Measurements from ENCODE around the gene ACTMAP. TPM values are rescaled to one million over a fixed set of nuclear protein-coding genes. Genes with fewer than 3 reads are reported as not detected.
A peak's percentile ranks its signal among the peaks of the same experiment; 100 is the strongest.

The ACTMAP gene
- total and polyA plus RNA-seq, 2 of the 13 experiments (the other 11 are each of a cell fraction or from before 2014, with no cell fraction given) = 2.2 to 7.9 TPM

DNA sequence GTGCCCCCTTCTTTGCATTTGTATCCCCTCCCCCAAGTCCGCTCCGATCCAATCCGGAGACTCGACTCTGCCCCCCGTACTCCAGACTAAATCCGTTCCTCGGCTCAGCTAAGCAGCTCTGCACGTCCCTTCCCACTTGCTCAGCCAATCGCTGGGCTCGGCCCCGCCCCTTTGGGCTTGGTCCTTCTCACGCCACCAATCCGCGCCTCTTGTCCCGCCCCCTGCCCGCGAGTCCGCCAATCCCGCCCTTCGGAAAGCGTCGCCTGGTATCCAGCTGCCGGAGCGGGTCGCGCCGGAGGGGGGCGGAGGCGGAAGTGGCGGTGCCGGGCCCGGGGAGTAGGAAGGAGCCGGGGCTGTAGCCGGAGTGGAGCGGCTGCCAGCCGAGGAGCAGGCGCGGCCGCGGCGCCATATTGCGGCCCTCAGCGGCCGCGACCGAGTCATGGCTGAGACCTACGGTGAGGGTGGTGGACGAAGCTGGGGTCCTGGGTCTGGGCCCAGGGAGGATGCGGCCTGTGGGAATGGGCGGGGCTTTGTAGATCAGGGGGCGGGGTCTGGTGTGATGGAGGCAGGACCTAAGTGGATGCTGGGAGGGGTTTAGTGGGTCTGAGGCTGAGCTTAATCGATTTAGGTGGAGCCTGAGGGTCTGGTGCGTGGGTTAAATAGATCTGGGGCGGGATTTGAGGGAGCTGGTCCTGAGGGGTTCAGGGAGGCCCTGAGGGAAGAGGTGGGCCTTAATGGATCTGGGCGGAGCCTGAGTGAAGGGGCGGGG, 27.8 kb upstream of the ACTMAP start, which contains the start of gene RAB4B (continued):
- TF ChIP-seq EHMT2 (IDR thresholded peaks at IDR 0.05; ENCODE audit: borderline replicate concordance, low read depth, low read length) (no peak), TP53 (CRISPR knock-in tag; conservative IDR thresholded peaks at IDR 0.05) (no peak), ZNF354B (CRISPR knock-in tag; IDR thresholded peaks at IDR 0.05) (no peak), FOXJ3 (CRISPR knock-in tag; IDR thresholded peaks at IDR 0.05; ENCODE audit: borderline replicate concordance) (no peak), ZNF570 (CRISPR knock-in tag; IDR thresholded peaks at IDR 0.05; ENCODE audit: borderline replicate concordance) (no peak), PHF20 (CRISPR knock-in tag; IDR thresholded peaks at IDR 0.05) (peak; percentile 71), ZNF800 (CRISPR knock-in tag; IDR thresholded peaks at IDR 0.05) (no peak), ZNF496 (CRISPR knock-in tag; IDR thresholded peaks at IDR 0.05; ENCODE audit: insufficient replicate concordance) (no peak), ZNF232 (CRISPR knock-in tag; IDR thresholded peaks at IDR 0.05; ENCODE audit: borderline replicate concordance) (no peak), ZSCAN25 (CRISPR knock-in tag; IDR thresholded peaks at IDR 0.05) (0 out of 2 replicates have a peak, but pooled peaks have one; percentile 30), ARNT2 (CRISPR knock-in tag; IDR thresholded peaks at IDR 0.05; ENCODE audit: low read depth) (no peak), ATF1 (CRISPR knock-in tag; IDR thresholded peaks at IDR 0.05) (no peak), ZNF891 (CRISPR knock-in tag; IDR thresholded peaks at IDR 0.05) (peak; percentile 35; the same call in 1 of the 2 replicates), ZNF256 (CRISPR knock-in tag; conservative IDR thresholded peaks at IDR 0.05) (no peak), KDM1A (CRISPR knock-in tag; IDR thresholded peaks at IDR 0.05) (no peak), JUNB (CRISPR knock-in tag; IDR thresholded peaks at IDR 0.05; ENCODE audit: borderline replicate concordance) (no peak), HINFP (CRISPR knock-in tag; IDR thresholded peaks at IDR 0.05; ENCODE audit: low read depth) (no peak), RXRB (CRISPR knock-in tag; IDR thresholded peaks at IDR 0.05; ENCODE audit: borderline replicate concordance) (no peak; the same call in 1 of the 2 replicates), ZHX1 (CRISPR knock-in tag; IDR thresholded peaks at IDR 0.05; ENCODE audit: low read depth) (no peak), MEIS2 (CRISPR knock-in tag; IDR thresholded peaks at IDR 0.05) (no peak), ZEB1 (IDR thresholded peaks at IDR 0.05; ENCODE audit: insufficient replicate concordance, low read depth) (no peak)
- TF ChIP-seq, protein P1, sequence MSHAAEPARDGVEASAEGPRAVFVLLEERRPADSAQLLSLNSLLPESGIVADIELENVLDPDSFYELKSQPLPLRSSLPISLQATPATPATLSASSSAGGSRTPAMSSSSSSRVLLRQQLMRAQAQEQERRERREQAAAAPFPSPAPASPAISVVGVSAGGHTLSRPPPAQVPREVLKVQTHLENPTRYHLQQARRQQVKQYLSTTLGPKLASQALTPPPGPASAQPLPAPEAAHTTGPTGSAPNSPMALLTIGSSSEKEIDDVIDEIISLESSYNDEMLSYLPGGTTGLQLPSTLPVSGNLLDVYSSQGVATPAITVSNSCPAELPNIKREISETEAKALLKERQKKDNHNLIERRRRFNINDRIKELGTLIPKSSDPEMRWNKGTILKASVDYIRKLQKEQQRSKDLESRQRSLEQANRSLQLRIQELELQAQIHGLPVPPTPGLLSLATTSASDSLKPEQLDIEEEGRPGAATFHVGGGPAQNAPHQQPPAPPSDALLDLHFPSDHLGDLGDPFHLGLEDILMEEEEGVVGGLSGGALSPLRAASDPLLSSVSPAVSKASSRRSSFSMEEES (CRISPR knock-in tag; IDR thresholded peaks at IDR 0.05) = no peak
